CMK (cell line): Measurements from ENCODE around the gene HVCN1.
"Not testable (repeated sequence)": the region's sequence is repeated elsewhere in the genome, so short reads cannot be mapped to it uniquely, and the experiment has no call there.

ENCODE experiments used
- DNase-seq: peaks from one replicate; pipeline ENCODE4 v3.0.0-alpha.2; 2010; ENCODE audit warnings: low read depth

HVCN1 gene

DNA sequence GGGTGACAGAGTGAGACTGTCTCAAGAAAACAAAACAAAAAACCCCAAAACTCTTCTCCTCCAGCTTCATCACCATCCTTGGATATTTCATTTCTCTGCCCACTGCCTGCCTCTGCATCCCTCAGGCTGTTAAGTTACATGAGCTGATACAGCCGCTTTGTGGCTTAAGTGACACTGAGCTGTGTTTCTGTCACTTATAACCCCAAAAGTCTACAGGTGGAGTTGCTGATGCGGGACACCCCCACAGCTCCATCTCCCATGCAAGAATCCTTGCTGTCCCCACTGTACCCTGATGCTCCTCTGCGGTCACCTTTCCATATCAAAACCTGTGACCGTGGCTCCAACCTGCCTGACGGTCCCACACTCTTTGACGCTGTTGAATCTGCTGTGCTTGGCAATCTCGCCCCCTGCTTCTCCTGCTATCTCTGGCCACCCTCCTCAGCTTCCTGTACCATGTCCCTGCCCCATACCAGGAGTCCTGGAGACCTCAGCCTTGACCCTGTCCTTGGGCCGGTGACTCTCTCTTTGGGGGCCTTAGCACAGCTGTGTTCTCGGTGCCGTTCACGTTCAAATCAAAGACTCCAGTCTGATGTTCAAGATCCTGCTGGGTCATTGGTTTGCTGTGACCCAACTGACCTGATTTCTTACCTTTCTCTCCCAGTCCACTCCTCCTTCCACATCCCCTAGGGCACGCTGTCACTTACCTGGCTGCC, 20.3 kb downstream of the HVCN1 start:
- no peak for DNase-seq

DNA sequence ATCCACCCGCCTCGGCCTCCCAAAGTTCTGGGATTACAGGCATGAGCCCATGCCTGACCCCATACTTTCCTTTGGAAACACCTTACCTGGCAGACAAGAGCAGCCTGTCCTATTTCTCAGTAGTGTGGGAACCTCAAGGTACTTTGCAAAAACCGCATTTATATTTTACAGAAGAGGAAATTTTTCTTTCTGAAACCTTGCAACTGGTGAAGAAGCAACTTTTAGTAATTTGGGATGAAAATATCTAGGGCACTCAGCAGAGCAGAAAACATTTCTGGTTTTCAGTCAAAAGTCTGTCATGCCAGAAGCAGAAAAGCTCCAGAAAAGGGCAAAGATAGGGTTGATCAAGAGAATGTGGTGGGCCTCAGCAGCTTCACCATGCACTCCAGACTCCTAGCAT, 21.2 kb downstream of the HVCN1 start:
- DNase-seq = no peak

DNA sequence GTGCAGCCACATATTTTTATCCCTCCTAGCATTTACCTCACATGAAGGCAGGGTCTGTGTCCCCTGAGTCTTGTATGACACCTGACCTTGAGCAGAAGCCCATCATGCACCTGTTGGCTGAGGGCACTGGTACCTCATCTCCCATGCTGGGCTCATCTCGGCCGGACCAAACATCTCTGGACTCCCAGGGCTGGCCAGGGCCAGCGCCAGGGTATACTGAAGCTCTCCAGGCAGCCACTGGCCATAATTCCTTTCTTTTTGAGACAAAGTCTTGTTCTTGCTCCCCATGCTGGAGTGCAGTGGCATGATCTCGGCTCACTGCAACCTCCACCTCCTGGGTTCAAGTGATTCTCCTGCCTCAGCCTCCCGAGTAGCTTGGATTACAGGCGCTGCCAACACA, 22.0 kb downstream of the HVCN1 start:
- no peak for DNase-seq

DNA sequence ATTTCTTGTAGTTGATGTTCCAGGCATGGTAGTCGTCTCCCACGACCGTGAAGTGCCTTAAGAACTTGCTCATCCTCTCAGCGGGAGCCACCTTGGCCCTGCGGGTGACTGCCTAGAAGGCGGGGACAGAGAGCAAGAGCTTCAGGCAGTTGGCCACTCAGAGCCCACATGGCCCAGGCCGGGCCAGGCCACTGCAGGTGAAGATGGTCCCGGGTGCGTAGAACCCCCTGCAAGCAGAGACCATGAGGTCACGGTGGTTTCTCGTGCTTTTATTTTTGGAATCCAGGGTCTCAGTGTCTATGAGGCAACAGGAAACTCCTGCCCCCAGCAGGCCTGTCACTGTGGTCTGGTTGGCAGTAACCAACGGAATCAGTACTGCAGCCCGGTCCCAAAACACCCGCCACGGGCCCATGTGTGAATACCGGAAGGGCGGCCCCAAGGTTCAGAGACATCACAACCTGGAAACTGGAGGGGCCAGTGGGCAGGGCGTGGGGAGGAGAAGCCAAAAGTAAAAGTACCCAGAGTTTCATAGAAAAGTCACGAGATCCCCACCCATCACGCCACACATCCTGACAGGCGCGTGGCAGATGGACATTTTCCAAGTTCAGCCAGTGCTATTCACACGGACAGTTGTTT, 27.5 kb downstream of the HVCN1 start:
- no peak for DNase-seq

DNA sequence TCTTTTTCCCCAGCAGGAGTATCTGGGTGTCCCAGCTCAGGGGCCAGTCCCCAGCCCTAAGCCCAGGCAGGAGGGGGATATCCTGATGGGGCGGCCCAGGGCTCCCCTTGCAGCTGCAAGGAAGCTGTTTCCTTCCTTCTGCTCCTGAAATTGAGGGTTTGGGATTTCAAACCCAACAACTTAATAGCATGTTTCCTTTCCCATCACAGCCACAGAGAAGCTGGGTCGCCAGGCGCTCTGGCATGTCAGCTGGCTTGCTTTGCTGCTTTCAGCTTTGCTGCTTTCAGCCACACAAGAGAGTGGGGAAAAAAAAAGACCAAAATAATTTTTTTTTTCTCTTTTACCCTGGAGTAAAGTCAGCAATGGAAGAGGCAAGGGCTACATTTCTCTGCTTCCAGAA, 30.0 kb downstream of the HVCN1 start:
- no peak for DNase-seq

DNA sequence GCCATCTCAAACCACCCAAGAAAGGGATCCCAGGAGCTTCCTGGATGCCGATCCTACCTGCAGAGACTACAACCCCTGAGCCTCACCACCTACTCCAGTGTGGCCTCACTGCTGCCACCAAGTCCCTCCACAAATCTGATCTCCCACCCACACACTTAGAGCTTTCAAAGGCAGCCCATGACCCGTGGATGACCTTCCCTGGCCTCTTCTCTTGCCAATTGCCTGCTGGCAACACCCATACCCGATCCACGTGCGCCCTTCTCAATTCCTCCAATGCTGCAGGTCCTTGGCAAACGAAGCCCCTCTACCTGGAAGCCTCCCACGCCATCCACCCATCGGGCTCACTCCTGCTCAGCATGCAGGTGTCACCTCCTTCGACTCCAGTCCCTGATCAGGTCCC, 30.7 kb downstream of the HVCN1 start:
- no peak for DNase-seq

DNA sequence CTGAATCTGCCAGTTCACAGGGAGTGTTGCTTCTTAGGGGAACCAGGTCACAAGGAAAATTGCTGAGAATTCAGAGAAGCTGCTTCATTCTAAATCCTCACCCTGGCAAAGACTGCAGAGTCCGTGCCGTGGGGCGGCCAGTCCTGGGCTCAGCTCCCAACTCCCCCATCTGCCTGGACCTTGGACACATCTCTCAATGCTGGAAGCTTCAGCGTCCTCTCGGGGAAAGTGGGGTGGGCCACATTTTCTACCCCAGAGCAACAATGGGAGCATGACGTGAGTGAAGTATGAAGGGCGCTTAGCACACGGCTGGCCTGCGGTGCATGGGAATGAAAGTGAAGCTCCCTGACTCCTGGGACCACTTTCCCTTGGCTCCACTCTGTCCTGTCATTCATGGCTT, 31.2 kb downstream of the HVCN1 start:
- no peak for DNase-seq

DNA sequence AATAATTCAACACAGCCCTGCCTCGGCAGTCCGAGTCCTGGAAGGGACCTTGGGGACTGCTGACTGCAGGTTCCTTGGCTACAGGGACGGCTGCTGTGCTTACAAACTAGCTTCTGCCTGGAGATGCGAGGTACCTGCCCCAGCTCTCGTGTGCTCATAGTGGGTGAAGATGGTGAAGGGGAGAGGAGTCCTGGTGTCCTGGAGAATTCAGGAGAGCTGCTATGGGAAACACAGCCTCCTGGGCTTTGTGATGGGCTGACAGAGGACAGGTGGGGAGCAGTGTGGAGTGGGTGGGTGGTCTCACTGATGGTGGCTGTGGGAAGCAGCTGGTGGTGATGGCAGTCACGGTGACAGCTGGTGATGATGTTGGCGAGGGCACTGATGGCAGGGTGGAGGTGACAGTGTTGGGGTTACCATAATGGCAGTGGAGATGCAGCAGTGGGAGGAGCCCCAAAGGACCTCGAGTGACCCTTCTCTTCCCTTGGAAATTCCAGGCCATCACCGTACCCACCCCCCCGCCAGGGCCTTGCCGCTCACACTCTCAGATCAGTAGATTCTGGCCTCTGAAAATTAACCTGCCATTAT, 32.8 kb downstream of the HVCN1 start:
- DNase-seq = no peak

DNA sequence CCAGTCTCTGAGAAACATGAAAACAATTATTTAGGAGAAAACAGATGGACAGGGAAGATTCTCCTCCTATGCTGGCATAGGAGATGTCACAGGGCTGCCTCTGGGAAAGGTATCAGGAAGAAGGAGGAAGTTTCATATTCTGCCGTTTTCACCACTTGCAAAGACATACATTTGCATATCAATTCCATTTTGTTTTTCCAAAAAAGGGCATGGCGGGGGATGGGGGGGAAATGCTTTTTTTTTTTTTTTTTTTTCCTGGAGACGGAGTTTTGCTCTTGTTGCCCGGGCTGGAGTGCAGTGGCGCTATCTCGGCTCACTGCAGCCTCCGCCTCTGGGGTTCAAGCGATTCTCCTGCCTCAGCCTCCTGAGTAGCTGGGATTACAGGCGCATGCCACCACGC, 34.7 kb downstream of the HVCN1 start:
- not testable (repeated sequence) for DNase-seq

DNA sequence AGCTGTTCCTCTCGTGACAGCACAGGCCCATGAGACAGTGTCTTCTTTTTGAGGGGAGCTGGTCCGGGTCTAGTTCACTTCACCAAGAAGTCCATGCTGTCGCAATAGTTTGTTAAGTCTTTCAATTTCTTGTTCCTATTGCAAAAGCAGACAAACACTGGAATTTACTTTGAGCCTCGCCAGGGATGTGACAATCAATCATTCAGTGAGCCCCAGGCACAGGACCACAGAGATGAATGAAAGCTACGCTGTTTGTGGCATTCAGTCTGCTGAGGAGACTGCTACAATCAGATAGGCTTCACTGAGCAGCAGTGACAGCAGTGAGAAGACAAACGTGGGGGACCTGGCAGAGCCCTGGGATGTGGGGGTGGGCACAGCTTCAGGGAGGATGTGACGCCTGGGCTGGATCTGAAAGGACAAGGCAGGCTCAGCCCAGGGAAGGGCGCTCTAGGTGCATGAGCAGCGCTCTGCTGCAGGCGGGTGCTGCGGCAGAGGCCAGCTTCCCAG, 39.5 kb downstream of the HVCN1 start:
- DNase-seq = no peak

DNA sequence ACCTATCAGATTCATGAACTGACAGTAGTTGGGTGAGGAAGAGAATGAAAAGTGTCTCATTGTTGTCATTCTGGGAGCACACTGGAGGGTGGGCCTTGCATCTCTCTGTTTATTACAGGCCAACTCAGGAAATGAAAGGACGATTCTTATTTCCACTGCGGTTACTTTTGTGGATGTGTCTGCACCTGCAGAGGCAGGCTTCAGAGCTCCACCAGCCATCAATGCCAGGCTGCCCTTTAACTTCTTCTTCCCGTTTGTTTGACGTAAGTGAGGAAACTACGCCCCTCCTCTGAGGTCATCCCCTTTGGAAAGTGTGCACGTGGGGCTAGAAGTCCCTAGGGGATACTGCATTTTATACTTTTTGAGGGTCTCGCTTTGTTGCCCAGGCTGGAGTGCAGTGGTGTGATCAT, 41.3 kb downstream of the HVCN1 start:
- no peak for DNase-seq

DNA sequence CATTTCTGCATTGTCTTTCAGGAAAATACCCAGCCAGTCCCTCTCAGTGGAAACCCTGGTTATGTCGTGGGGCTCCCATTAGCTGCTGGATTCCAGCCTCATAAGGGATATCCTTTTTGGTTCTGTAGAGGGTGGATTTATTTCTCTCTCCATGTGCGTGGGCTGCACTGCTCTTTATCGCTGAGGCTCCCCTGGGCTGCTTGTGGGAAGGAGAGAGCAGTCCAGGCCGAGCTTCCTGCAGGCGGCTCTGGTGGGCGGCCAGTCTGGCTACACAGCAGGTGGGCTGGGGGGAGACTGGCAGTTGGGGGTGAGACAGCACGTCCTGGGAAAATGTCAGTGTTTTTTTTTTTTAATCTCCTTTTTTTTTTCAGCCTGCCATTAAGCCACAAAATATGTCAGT, 47.4 kb downstream of the HVCN1 start:
- no peak for DNase-seq

DNA sequence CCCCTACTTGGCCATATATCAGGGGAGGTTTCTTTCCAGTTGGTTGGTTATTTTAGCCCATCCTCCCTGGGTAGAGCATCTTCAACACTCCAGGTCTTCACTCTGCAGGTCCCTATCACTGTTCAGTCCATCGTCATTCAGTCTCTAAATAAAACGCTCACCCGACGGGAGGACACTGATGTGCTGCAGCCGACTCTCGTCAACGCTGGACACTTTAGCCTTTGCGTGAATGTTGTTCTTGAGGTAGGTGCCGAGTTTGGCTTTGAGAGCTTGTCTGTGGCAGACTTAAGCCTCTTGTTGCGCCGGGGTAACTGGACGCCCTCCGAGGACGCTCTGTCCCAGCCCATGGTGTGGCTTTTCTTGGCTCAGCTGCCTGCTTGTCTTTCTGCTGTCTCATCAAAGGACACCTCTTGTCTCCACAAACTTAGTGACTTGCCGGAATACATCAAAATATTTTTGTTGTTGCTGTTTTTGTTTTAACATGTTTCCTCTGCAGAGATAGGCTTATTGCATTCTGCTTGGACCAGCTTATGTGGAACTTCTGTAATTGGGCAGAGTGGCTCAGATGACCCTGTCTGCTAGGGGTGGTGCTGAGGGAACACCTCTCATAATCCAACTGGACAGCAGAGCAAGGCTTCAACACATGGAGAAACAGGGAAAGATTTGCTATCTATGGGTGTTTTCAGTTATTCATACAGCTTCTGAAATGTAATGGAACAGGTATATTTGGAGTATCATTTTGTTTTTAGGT, 48.5 kb downstream of the HVCN1 start:
- DNase-seq = no peak

DNA sequence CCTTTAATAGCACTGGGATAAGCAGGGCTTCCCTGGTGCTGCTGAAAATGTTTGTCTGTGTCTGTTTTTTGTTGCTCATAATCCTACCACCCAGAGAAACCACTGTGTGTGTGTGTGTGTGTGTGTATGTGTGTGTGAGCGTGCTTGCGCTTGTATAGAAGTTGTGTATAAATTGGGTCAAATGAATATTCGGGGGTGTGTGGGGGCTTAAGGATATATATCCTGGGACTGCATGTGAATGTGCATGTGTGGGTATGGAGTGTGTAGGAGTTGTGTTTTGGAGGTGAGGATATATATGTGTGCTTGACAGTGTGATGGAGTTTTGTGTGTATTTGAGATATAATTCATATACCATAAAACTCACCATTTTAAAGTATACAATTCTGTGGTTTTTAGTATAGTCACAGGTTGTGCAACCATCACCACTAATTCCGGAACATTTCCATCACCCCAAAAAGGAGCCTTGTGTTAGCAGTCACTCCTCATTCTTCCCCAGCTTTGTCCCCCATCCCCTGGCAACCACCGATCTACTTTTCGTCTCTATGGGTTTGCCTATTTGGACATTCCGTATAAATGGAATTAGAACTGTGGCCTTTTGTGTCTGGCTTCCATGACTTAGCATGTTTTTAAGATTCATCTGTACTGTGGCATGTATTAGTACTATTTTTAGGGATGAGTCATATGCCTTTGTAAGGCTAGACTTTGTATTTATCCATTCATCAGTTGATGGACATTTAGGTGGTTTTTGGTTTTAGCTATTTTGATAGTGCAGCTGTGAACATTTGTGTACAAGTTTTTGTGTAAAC, 49.4 kb downstream of the HVCN1 start:
- DNase-seq = no peak

DNA sequence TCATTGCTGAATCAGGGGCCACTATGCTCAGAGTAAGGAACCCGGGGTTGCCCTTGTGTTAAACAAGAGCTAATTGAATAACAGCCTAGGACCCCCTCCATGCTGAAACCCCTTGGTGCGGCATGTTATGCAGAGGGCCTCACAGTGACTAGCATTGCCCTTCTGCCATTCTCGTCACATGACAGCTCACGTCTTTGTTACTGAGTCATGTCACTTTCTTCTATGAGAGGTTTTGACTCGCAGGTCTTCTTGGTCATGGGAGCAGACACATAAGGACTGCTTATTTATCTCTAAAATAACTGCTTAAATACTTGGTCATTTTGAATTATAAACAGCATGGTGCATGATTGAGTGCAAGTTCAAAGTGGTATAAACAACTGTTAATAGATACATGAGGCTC, 50.1 kb downstream of the HVCN1 start:
- DNase-seq = no peak

DNA sequence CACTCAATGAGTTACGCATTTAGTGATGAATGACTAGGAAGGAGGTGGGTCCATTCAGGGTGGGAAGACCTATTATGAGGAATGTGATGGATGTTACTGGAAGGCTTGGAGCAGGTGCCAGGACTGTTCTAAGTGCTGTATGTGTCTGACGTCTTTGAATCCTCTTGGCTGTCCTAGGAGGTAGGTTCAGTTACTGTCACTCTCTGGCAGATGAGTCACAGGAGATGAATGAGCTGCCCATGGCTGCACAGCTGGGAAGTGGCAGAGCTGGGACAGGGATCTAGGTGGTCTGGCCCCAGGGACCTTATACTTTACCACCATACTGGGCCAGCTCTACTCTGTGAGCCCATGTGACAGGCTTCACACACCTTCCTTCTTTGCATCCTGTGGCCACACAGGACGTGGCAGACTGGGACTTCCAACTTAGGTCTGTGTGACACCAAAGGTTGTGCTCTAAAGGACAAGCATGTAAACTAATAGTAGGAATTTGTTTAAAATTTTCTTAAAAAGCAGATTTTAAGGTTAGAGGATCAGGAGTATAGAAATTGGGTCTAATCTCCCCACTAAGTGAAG, 51.0 kb downstream of the HVCN1 start:
- no peak for DNase-seq

DNA sequence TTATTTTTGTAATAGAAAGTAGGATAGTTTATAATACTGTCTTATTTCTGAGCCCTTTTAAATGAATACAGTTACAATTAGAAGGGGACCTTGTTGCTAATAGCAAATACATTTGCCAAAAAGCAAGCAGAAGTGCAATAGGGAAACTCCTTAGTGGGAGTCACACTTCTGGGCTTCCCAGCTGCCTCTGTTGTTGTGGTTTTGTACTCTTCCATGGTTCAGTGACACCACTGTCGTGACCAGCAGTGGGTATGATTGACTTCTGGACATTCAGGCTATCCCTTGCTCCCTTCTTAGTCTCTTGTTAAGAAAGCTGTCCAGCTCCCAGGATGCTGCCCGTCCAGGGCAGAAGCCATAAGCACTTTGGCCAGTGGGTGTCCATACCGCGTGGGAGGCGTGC, 52.4 kb downstream of the HVCN1 start:
- DNase-seq = no peak

DNA sequence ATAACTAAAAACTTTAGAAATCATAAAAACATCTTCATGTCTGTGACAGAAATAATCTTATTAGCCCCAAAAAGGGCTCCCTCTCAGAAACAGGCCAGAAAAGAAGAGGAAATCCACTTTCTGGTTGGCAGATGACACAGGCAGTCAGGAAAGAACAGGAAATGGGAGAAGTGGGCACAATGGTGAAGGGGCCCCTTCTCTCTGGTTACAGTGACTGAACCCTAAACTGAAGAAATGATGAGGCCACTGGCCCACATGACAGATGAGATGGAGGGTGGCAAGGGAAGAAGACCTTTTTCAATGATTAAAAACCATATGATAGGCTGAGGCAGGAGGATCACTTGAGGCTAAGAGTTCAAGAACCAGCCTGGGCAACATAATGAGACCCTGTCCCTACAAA, 53.9 kb downstream of the HVCN1 start:
- DNase-seq = no peak

DNA sequence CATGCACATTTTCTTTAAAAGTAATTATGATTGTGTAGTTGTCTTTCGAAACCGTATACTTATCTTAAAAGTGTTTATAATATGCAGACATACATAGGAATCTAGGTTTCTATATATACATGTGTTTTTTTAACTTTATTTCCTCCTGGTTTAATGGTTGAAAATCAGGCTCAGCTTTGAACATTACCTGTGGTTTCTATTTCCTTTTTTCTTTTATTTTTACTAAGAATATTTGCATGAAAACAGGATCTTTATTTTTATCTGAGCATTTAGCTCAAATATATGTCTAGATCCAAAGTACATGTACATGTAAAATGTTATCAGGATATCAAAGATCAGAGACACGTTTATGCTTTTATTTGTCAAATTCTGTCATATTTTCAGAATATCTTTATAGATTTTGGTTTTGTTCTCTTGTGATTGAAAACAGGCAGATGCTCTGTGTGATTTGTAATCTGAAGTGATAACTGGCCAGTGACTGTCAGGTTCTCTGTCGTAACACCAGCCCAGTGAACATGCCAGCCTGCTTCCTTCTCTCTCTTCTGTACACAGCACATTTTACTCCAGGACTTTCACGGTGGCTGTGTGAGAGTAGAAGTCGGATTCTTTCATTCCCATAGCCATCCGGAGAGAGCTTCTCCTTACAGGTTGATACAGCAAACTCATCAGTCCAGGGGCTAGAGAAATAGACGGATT, 61.3 kb downstream of the HVCN1 start:
- DNase-seq = no peak

DNA sequence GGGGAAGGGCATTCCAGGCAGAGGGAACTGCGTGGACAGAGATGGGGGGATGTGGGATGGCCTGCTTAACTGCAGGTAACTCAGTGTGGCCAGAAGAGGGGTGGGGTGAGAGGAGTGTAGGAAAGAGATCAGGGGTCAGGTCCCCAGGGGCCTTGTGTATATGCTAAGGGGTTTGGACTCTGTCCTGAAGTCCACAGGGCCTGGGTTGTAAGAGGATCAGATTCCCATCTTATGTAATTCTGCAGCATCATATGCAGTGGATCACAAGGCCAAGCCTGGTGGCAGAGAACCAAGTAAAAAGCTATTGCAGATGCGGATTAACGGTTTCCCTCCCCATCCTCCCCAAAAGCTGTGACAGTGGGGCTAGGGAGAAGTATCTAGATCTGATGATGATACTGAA, 66.3 kb downstream of the HVCN1 start:
- DNase-seq = no peak

DNA sequence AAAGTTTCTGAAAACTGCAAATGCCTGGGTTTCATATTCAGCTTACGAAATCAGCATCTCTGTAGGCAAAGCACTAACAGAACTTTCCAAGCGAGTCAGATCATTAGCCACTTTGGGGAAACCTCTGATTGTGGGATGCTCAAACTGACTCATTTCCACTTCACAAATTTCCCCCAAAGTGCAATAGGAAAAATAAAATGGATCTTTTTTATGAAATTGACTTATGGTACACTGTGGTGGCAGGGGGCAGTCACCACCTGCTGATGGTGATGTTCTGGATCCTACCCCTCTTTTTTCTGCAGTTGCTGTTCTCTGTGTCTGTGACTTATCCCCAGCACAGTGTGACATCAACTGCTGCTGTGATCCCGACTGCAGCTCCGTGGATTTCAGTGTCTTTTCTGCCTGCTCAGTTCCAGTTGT, 69.4 kb downstream of the HVCN1 start:
- no peak for DNase-seq
